NCI-H82 treated with DMSO at 0.1 percent for 48 hours (cell line): ENCODE data around the gene CHD5.

Source experiments
- DNase-seq: peaks from one replicate; lab custom pipeline; 2025; ENCODE audit not compliant: unreplicated experiment; lab: John Stamatoyannopoulos, UW

The CHD5 gene

GRCh38 chr1:6175411-6175828 lies 4.7 kb downstream of the CHD5 start:
- no peak for DNase-seq

DNA sequence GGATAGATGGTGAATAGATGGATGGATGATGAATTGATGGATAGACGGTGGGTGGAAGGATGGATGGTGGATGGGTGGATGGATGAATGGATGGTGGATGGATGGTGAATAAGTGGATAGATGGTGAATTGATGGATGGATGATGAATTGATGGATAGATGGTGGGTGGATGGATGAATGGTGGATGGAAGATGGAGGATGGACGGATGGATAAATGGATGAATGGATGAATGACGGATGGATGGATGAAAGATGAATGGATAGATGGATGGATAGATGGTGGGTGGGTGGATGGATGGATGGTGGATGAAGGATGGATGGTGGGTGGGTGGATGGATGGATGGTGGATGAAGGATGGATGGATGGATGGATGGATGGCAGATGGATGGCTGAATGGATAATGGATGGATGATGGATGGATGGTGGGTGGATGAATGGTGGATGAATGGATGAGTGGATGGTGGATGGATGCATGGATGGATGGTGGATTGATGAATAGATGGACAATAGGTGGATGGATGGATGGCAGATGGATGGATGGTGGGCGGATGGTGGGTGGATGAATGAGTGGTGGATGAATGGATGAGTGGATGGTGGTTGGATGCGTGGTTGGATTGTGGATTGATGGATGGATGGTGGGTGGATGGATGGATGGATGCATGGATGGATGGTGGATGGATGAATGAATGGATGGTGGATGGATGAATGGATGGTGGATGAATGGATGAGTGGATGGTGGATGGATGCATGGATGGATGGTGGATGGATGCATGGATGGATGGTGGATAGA lies 5.3 kb downstream of the CHD5 start:
- no peak for DNase-seq

DNA sequence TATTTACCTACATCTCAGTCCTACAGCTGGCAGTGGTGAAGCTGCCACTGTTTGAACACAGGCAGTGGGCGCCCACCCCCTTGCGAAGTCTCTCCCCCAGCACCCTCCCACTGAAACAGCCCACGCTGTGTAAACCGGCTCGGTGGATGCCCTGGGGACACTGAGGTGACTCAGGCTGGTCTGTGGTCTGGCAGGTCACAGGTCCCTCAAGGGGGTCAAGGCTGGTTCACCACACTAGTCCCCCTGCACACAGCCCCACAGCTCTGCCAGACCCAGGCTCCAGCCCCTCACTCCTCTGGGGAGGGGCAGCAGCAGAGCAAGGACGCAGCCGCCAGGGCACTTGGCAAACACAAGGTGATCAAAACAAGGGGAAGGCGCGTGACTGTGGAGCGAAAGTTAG lies 7.6 kb downstream of the CHD5 start:
- DNase-seq: no peak

- peak; percentile 30 for DNase-seq
These were observed 8.5 kb downstream of the CHD5 start for GRCh38 chr1:6171548-6172124.

- no peak for DNase-seq
These were observed 9.3 kb downstream of the CHD5 start for GRCh38 chr1:6170742-6171201.

DNA sequence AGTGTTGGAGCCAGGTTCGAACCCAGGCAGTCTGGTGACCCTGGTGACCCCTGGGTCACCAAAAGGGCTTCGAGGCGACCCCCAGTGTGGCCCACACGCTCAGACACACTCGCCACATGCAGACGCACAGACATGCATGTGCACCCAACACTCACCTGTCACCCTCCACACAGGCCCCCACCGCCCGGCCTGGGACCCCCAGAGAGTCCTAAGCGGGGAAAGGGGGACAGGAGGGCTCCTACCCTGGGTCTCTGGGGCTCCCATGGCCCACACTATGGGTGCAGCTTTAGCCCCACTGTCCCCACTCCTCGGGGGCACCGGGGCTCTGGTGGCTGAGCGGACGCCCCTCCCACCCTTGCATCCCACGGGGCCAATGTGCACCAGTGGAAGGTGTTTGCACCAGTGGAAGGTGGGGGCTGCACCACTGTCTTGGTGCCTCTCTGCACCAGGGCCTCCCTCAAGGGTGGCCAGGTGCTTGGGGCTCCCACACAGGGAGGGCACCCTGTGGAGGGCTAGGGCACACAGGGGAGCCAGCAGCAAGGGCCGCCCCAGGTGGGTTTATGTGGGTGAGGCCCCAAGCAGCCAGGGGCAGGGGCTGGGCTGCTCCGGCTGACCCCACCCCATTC lies 9.9 kb downstream of the CHD5 start:
- no peak for DNase-seq

DNA sequence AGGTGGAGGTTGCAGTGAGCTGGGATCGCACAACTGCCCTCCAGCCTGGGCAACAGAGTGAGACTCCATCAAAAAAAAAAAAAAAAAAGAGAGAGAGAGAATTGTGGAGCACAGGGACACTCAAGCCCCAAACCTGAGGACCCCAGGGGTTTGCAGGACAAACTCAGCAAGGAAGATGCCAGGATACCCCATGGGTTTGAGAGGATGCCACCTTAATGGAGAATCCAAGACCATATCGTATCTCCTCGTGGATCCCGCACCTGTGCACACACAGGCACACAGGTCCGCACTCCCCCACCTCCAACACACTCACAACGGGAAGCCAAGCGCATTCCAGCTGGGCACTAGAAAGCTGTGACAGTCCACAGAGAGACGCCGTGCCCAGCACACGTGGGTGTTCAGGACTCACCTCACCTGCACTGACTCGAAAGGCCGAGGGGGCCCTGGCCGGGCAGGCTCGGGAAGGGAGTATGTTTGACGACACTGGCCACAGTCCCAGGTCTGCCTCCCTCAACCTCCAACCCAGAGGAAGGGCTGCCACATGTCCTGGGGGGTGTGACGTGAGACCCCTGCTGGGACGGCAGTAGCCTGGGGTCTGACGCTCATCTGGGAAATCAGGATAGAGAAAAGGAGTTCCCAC lies 11.1 kb downstream of the CHD5 start:
- DNase-seq: no peak

DNA sequence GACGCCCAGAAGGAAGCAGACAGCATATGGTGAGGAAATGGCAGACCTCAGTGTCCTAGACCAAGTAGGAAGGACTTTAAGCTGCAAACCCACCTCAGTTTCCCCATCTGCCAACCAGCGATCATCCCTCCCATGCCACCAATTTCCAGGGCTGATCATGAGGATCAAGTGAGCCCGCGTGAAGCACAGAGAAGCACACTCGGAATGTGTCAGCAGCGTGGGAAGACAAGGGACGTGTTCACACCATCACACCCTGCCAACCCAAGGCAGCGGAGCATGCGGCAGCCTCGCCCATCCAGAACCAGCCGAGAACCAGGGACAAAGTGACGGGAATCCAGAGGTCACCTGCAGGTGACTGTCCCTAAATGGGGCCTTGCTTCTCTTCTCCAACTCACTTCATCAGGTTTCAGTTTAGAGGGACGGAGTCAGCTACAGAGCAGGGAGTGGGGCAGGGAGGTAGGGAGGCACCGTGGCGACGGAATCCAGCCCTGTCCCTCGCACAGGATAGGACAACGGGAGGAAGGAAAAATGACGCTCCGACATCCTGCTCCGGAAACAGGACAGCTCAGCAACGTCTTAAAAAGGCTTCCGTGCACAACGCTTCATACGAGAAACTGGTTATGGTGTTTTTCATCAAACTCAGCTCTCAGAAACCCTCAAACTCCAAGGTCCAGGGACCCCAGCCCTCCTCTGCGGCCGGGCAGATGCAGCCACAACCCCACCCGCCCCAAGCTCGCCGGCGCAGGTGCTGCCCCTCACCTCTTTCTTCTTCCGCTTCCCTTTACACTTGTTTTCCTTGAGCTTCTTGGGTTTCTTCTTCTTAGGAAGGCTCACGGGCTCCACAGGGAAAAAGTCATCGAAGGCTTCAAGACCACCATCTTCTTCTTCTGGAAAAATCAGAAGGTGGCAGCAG lies 12.5 kb downstream of the CHD5 start:
- no peak for DNase-seq

- DNase-seq: no peak
These were observed 13.3 kb downstream of the CHD5 start for GRCh38 chr1:6166655-6167390.

- DNase-seq: no peak
These were observed 13.9 kb downstream of the CHD5 start for GRCh38 chr1:6166221-6166620.

DNA sequence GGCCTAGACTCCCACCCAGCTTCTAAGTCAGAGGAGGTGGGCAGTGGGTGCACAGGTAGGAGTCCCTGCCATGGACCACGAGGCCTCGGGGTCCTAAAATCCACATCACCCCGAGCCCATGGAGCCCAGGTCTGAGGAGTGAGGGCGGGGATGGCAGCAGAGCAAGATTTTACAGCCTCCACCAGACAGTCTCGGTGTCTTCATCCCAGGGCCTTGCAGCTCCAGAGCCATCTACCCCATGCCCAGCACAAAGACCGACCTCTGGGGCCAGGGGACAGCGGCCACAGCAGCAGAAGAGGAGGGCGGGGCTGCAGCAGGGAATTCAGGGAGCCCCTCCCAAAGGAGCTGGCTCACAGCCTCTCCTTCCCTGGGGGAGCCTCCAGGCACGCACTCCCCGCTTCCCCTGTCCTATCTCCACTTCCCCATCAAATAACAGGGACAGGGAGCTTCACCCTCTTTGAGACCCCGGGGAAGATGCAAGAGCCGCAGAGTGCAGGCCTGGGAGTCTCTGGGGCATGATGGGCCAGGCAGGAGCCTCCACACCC lies 14.6 kb downstream of the CHD5 start:
- DNase-seq: no peak

DNA sequence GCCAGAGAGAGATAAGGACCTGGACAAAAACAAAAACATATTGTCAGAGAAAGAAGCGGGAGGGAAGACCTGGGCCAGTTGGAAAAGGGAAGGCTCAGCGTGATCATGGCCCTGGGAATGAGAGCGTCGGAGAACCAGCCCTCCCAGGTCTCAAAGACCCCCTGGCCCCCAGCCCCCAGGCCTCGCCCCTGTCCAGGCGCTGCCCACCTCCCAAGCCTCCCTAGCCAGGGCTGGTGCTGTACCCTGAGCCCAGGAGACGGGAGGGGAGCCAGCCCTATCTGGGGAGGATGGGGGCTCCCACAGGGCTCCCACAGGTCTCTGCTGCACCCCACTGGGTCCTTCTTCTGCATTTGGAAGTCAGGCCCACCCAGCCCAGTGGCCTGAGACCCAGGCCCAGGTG lies 15.1 kb downstream of the CHD5 start:
- no peak for DNase-seq

- DNase-seq: no peak
These were observed 16.0 kb downstream of the CHD5 start for GRCh38 chr1:6163973-6164617.

GRCh38 chr1:6163191-6163972 lies 16.7 kb downstream of the CHD5 start:
- no peak for DNase-seq

- no peak for DNase-seq
These were observed 17.3 kb downstream of the CHD5 start for GRCh38 chr1:6162773-6163172.

- no peak for DNase-seq
These were observed 17.8 kb downstream of the CHD5 start for GRCh38 chr1:6162341-6162740.

GRCh38 chr1:6158181-6158580 lies 21.9 kb downstream of the CHD5 start:
- DNase-seq: no peak

DNA sequence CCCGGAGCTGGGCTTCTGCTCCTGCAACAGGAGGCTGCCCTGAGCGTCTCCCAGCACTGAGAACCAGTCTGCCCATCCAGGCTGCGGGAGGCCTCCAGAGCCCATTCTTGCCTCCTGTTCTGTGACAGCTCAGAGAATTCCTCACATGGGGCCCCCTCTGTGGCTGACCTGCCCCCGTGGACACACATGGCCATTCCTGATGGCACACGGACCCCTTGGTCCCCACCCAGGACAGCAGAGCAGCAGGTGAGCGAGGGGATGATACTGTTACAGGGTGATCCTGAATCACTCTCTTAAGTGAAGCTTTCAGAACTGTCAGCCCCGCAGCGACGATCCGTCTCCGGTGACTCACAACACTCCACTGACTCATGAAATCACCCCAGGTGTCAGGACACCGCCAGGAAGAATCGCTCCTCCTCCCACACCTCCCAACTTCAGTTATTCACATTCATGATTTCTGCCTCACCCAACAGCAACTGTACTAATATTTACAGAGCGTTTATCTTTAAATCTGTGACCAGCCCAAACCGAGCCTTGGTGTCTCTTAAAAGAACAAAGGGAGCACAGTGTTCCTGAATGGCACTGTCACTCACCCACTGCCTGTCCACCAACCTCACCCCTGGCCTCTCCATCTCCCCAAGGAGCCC lies 22.5 kb downstream of the CHD5 start:
- no peak for DNase-seq
